ENCODE measurements around the gene MAPK6. TPM values are rescaled to one million over a fixed set of nuclear protein-coding genes. Genes with fewer than 3 reads are reported as not detected.

Gene MAPK6
- total RNA-seq, 2 experiments from 2014 or later = 48.5 to 49.8 TPM

DNA sequence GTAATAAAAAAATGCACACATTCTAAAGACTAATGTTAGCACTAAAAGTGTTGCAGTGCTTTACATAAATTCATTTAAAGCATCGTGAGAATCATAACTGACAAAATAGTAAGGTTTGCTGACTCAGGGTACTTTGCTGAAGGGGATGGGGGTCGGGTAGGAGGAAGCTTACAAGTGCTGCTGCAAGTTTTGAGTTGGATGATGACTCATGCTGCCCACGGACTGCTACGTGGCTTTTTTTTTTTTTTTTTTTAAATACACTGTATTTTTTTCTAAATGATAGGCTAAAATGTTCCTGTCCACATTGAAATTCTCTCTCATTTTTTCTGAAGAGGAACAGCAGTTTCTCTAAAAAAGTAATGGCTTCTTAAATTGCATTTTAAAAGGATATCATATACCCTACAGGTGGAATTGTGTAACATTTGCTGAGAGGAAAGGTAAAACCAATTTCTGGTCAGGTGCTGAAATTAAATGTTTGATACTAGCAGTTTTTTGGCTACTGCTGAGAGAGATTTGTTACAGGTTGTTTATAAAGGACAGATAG is 2.2 kb downstream of the MAPK6 start:
- Mint-ChIP-seq H3K36me3 (ENCODE audit: low read depth) (peaks cover 11% of the 10 kb centered on the region), H3K9me3 (no peaks in the 10 kb centered on the region), H3K27me3 (no peaks in the 10 kb centered on the region), H3K4me1 (ENCODE audit: low read depth) (peaks cover 41% of the 10 kb centered on the region), H3K27ac (peak overlapping the region; percentile 88), H3K4me3 (peak overlapping the region; percentile 92)
- ChIA-PET CTCF (interaction anchor here (0.7 to 1.9 kb wide), 6 partner anchors 9 to 58 kb away, joined by 3 to 7 read pairs (median 4); partner anchors contain the start of gene LEO1), POLR2A (interaction anchor here (1.0 to 2.6 kb wide), 7 partner anchors 23 to 158 kb away, joined by 3 to 49 read pairs (median 9); partner anchors contain the start of gene LEO1)
- peak in 13 of 14 experiments; percentile 19 to 88 (median 47) for DNase-seq
- Histone ChIP-seq H3K27me3 (ENCODE audit: control insufficient read depth in 1 of 2, insufficient read depth in 2 of 2, low read length in 2 of 2) (no peaks in the 10 kb centered on the region), H3K9me3 (ENCODE audit: control insufficient read depth in 1 of 2, insufficient read depth in 1 of 2, low read length in 2 of 2) (no peaks in the 10 kb centered on the region), H3K27ac (ENCODE audit: low read depth in 1 of 2, low read length in 2 of 2) (no peak overlapping the region), H3K36me3 (ENCODE audit: insufficient read depth, low read length) (peaks cover 3% of the 10 kb centered on the region), H3K4me1 (ENCODE audit: insufficient read depth, low read length) (peaks cover 18% of the 10 kb centered on the region), H3K4me3 (ENCODE audit: low read length) (peak overlapping the region; percentile 71)
- intact Hi-C loops (cut with DNase I, micrococcal nuclease) = loop anchor here (1.0 to 5.0 kb wide), 3 partner anchors 24 to 194 kb away; partner anchors contain the start of genes LEO1 (in 1 of the 2) and TMOD3 (in 1 of the 2)
- TF ChIP-seq, protein P1, sequence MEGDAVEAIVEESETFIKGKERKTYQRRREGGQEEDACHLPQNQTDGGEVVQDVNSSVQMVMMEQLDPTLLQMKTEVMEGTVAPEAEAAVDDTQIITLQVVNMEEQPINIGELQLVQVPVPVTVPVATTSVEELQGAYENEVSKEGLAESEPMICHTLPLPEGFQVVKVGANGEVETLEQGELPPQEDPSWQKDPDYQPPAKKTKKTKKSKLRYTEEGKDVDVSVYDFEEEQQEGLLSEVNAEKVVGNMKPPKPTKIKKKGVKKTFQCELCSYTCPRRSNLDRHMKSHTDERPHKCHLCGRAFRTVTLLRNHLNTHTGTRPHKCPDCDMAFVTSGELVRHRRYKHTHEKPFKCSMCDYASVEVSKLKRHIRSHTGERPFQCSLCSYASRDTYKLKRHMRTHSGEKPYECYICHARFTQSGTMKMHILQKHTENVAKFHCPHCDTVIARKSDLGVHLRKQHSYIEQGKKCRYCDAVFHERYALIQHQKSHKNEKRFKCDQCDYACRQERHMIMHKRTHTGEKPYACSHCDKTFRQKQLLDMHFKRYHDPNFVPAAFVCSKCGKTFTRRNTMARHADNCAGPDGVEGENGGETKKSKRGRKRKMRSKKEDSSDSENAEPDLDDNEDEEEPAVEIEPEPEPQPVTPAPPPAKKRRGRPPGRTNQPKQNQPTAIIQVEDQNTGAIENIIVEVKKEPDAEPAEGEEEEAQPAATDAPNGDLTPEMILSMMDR (IDR thresholded peaks at IDR 0.05) = no peak
- peak; percentile 33 for ATAC-seq (ENCODE audit: poor library complexity)

DNA sequence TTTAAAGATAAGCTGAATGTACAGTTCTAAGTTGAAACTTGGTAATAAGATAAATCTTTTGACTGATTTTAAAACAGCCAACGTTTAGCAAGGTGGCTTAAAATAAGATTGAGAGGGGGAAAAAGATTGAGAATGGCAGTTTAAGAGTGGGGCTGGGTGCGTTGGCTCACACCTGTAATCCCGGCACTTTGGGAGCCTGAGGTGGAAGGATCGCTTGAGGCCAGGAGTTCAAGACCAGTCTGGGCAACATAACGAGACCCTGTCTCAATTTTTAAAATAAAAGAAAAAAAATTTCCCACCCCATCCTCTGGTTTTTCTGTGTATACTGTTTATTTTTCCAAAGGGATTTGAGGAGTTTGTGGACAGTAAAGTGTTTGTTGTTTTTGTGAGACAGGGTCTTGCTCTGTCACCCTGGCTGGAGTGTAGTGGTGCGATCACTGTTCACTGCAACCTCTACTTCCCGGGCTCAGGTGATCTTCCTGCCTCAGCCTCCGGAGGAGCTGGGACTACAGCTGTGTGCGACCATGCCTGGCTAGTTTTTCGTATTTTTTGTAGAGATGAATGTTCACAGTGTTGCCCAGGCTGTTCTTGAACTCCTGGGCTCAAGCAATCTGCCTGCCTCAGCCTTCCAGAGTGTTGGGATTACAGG is 3.0 kb downstream of the MAPK6 start:
- Histone ChIP-seq H3K36me3 (ENCODE audit: insufficient read depth, low read length) (peaks cover 3% of the 10 kb centered on the region), H3K4me1 (ENCODE audit: insufficient read depth, low read length) (peaks cover 18% of the 10 kb centered on the region), H3K9me3 (ENCODE audit: control insufficient read depth in 1 of 2, insufficient read depth in 1 of 2, low read length in 2 of 2) (no peaks in the 10 kb centered on the region), H3K4me3 (ENCODE audit: low read length) (no peak overlapping the region), H3K27ac (ENCODE audit: low read depth in 1 of 2, low read length in 2 of 2) (no peak overlapping the region), H3K27me3 (ENCODE audit: control insufficient read depth in 1 of 2, insufficient read depth in 2 of 2, low read length in 2 of 2) (no peaks in the 10 kb centered on the region)
- TF ChIP-seq, protein P1 (IDR thresholded peaks at IDR 0.05) = no peak
- ChIA-PET POLR2A (interaction anchor here (2.6 kb wide), 1 partner anchor 24 kb away, joined by 49 read pairs; no protein-coding TSS in a partner anchor), CTCF (interaction anchor here (1.2 kb wide), 1 partner anchor 57 kb away, joined by 4 read pairs; no protein-coding TSS in a partner anchor)
- H3K4me3 Mint-ChIP-seq = no peak overlapping the region
- H3K4me1 Mint-ChIP-seq (ENCODE audit: low read depth) = peaks cover 42% of the 10 kb centered on the region
- H3K27me3 Mint-ChIP-seq = no peaks in the 10 kb centered on the region
- H3K27ac Mint-ChIP-seq = no peak overlapping the region
- DNase-seq (no peak), ATAC-seq (ENCODE audit: poor library complexity) (no peak)
- intact Hi-C loops (cut with DNase I, micrococcal nuclease) = loop anchor here (1.0 to 5.0 kb wide), 3 partner anchors 23 to 195 kb away; partner anchors contain the start of genes LEO1 (in 1 of the 2) and TMOD3 (in 1 of the 2)
- H3K36me3 Mint-ChIP-seq (ENCODE audit: low read depth) = peaks cover 11% of the 10 kb centered on the region
- no peaks in the 10 kb centered on the region for H3K9me3 Mint-ChIP-seq

DNA sequence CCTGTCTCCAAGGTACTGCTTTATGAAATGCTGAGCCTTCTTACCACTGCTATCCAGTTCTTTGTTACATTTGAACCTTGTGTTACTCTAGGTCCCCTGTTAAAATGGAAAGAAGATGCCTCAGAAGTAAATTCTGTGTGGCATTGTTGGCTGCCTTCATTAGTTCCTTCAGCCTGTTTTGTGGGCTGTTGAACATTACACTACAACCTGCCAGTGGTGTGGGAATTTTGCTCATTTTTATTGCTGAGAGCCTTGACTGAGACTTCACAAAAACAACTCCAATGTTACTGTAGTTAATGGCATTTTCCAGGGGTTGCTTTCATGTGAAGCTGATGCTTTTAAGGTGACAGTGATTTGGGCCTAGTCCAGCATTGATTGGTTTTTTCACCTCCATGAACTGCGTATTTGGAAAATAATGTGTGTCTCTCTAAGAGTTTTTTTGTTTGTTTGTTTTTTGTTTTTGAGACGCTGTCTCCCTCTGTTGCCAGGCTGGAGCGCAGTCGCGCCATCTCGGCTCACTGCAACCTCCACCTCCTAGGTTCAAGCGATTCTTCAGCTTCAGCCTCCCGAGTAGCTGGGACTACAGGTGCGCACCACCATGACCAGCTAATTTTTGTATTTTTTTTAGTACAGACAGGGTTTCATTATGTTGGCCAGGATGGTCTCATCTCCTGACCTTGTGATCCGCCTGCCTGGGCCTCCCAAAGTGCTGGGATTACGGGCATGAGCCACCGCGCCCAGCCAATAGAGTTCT is 4.3 kb downstream of the MAPK6 start:
- DNase-seq = no peak
- Mint-ChIP-seq H3K9me3 (no peaks in the 10 kb centered on the region), H3K27me3 (no peaks in the 10 kb centered on the region), H3K4me1 (ENCODE audit: low read depth) (peaks cover 45% of the 10 kb centered on the region), H3K36me3 (ENCODE audit: low read depth) (peaks cover 17% of the 10 kb centered on the region), H3K27ac (no peak overlapping the region), H3K4me3 (peak overlapping the region; percentile 74)
- TF ChIP-seq, protein P1 (IDR thresholded peaks at IDR 0.05) = no peak
- ChIA-PET CTCF (interaction anchor here (0.6 kb wide), 1 partner anchor 20 kb away, joined by 3 read pairs; no protein-coding TSS in a partner anchor), POLR2A (no interaction called here)
- Histone ChIP-seq H3K27me3 (ENCODE audit: control insufficient read depth in 1 of 2, insufficient read depth in 2 of 2, low read length in 2 of 2) (no peaks in the 10 kb centered on the region), H3K27ac (ENCODE audit: low read depth in 1 of 2, low read length in 2 of 2) (no peak overlapping the region), H3K36me3 (ENCODE audit: insufficient read depth, low read length) (peaks cover 4% of the 10 kb centered on the region), H3K9me3 (ENCODE audit: control insufficient read depth in 1 of 2, insufficient read depth in 1 of 2, low read length in 2 of 2) (no peaks in the 10 kb centered on the region), H3K4me3 (ENCODE audit: low read length) (no peak overlapping the region), H3K4me1 (ENCODE audit: insufficient read depth, low read length) (peaks cover 15% of the 10 kb centered on the region)
- intact Hi-C loops (cut with DNase I, micrococcal nuclease) = loop anchor here in 1 of 2 experiments (5.0 kb wide), 1 partner anchor 196 kb away; the partner anchor contains the start of gene TMOD3
- no peak for ATAC-seq (ENCODE audit: poor library complexity)
